ENCODE data around the gene SCAANT1.

GRCh38 chr3:63920001-63920400 is 7.8 kb upstream of the SCAANT1 start:
- TF ChIP-seq, protein P1, sequence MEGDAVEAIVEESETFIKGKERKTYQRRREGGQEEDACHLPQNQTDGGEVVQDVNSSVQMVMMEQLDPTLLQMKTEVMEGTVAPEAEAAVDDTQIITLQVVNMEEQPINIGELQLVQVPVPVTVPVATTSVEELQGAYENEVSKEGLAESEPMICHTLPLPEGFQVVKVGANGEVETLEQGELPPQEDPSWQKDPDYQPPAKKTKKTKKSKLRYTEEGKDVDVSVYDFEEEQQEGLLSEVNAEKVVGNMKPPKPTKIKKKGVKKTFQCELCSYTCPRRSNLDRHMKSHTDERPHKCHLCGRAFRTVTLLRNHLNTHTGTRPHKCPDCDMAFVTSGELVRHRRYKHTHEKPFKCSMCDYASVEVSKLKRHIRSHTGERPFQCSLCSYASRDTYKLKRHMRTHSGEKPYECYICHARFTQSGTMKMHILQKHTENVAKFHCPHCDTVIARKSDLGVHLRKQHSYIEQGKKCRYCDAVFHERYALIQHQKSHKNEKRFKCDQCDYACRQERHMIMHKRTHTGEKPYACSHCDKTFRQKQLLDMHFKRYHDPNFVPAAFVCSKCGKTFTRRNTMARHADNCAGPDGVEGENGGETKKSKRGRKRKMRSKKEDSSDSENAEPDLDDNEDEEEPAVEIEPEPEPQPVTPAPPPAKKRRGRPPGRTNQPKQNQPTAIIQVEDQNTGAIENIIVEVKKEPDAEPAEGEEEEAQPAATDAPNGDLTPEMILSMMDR (IDR thresholded peaks at IDR 0.05; ENCODE audit: low read depth, low read length): no peak
- TF ChIP-seq POLR2A (IDR thresholded peaks at IDR 0.05; ENCODE audit: extremely low read depth, insufficient read length) (no peak), MAX (IDR thresholded peaks at IDR 0.05; ENCODE audit: low read depth, low read length) (no peak), MYC (IDR thresholded peaks at IDR 0.05; ENCODE audit: low read depth, low read length) (no peak)
